ENCODE data around the gene SEMA5A.

Gene SEMA5A

DNA sequence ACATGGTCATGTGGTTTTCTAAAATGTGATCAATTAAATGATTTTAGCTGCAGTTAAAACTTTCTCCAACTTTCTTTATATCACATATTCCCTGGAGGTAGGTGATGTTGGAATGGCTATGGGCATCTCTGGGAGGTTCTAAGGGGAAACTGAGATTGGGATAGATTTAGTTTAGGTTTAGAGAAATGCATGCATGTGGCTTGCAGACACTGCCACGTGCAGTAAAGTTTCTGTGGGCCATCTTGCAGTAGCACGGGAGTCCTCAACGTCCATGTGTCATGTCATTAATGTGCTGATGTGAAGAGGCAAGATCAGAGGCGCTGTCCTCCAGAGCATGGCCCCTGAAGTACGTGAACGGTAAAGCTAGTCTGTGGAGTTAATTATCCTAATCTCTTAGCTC, 532.7 kb downstream of the SEMA5A start:
- no peaks in the 10 kb centered on the region for H3K27me3 ChIP-seq (ENCODE audit: low read depth, low read length)
- no peak overlapping the region for H3K4me3 ChIP-seq (ENCODE audit: low read depth in 1 of 2, low read length in 2 of 2)
- H3K36me3 ChIP-seq (ENCODE audit: control insufficient read depth in 1 of 2, insufficient read depth in 2 of 2, low read length in 2 of 2): no peaks in the 10 kb centered on the region
- H3K9me3 ChIP-seq (ENCODE audit: control insufficient read depth in 1 of 2, low read length in 2 of 2): no peaks in the 10 kb centered on the region
- no peak overlapping the region for H3K27ac ChIP-seq (ENCODE audit: low read length)
- no peaks in the 10 kb centered on the region for H3K4me1 ChIP-seq (ENCODE audit: control insufficient read depth in 1 of 2, insufficient read depth in 2 of 2, low read length in 2 of 2)

DNA sequence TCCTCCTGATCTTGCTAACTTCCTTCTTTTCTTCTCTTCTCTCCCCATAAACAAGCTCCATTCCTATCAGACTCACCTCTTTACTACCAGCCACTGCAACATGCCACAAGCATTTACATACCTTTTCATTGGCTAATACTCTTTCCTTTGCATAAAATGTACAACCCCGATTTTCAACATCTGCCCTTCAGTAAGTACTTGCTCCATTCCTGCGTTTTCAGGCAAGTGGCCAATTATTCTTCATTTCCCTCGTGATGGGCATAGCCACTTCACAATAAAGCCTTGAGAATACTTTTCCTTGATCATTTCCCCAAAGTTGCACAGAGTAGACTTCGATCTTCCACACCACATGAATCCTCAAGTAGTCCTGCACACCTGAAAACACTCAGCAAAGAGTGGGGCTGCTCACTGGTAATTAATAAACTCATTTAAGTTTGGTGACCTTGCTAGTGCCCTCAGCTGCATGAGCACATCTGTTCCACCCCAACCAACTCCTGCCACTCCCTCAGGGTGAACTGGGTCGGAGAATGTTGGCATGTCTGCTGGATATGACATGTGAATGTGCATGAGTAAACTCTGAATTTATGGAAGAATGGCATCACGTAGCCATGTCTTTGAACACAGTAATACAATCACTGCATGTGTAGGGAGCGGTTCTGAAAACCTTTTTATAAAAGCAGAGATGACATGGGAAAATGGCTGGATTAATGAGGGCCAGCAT, 535.8 kb downstream of the SEMA5A start:
- Histone ChIP-seq H3K9me3 (ENCODE audit: control insufficient read depth in 1 of 2, low read length in 2 of 2) (no peaks in the 10 kb centered on the region), H3K27me3 (ENCODE audit: low read depth, low read length) (no peaks in the 10 kb centered on the region), H3K4me1 (ENCODE audit: control insufficient read depth in 1 of 2, insufficient read depth in 2 of 2, low read length in 2 of 2) (no peaks in the 10 kb centered on the region), H3K4me3 (ENCODE audit: low read depth in 1 of 2, low read length in 2 of 2) (no peak overlapping the region), H3K36me3 (ENCODE audit: control insufficient read depth in 1 of 2, insufficient read depth in 2 of 2, low read length in 2 of 2) (no peaks in the 10 kb centered on the region), H3K27ac (ENCODE audit: low read length) (no peak overlapping the region)

DNA sequence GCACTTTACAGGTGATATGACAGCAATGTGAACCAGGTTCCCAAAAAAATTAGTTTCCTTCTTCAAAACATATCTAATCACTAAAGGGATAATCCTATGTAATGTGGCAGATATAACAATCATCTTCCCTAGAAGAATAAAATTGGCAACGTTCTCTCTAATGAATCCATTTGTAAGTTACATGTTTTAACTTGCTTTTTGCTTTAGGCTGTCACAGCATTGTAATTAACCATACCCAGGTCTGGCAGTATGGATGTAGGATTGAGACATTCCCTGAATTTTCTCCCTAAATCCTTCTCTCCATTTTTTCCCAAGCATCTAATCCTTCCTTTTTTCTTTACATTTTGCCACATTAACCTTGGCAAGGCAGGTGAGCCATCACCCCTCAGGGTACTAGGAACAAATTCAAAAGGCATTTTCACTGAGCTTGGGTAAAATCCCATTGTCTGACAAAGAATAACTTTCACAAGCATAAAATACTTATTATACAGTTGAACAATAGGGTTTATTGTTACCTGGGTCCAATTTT, 548.3 kb downstream of the SEMA5A start:
- H3K27me3 ChIP-seq (ENCODE audit: low read depth, low read length): no peaks in the 10 kb centered on the region
- H3K27ac ChIP-seq (ENCODE audit: low read length): no peak overlapping the region
- H3K36me3 ChIP-seq (ENCODE audit: control insufficient read depth in 1 of 2, insufficient read depth in 2 of 2, low read length in 2 of 2): no peaks in the 10 kb centered on the region
- no peaks in the 10 kb centered on the region for H3K9me3 ChIP-seq (ENCODE audit: control insufficient read depth in 1 of 2, low read length in 2 of 2)
- H3K4me3 ChIP-seq (ENCODE audit: low read depth in 1 of 2, low read length in 2 of 2): no peak overlapping the region
- no peaks in the 10 kb centered on the region for H3K4me1 ChIP-seq (ENCODE audit: control insufficient read depth in 1 of 2, insufficient read depth in 2 of 2, low read length in 2 of 2)

DNA sequence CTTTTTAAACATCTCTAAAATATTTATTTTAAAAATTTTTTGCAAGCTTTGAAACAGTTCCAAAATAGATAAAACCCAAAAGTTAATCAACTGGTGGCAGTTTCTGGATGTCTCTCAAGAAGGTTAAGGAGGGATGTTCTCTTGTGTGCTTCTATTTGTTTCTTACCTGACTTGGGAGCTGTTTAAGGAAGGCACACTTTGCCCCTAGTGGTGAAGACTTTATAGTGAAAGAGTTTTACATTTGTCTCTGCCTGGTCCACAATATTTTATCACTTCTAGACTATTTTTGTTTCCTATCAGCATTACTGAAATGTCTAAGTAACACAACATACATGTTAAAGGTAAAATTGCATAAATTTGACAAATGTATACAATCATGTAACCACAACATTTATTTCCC, 552.8 kb downstream of the SEMA5A start:
- no peaks in the 10 kb centered on the region for H3K27me3 ChIP-seq (ENCODE audit: low read depth, low read length)
- no peaks in the 10 kb centered on the region for H3K36me3 ChIP-seq (ENCODE audit: control insufficient read depth in 1 of 2, insufficient read depth in 2 of 2, low read length in 2 of 2)
- no peak overlapping the region for H3K4me3 ChIP-seq (ENCODE audit: low read depth in 1 of 2, low read length in 2 of 2)
- H3K4me1 ChIP-seq (ENCODE audit: control insufficient read depth in 1 of 2, insufficient read depth in 2 of 2, low read length in 2 of 2): no peaks in the 10 kb centered on the region
- no peak overlapping the region for H3K27ac ChIP-seq (ENCODE audit: low read length)
- no peaks in the 10 kb centered on the region for H3K9me3 ChIP-seq (ENCODE audit: control insufficient read depth in 1 of 2, low read length in 2 of 2)
